ENCODE results near the gene CTNNBL1.

The CTNNBL1 gene

DNA sequence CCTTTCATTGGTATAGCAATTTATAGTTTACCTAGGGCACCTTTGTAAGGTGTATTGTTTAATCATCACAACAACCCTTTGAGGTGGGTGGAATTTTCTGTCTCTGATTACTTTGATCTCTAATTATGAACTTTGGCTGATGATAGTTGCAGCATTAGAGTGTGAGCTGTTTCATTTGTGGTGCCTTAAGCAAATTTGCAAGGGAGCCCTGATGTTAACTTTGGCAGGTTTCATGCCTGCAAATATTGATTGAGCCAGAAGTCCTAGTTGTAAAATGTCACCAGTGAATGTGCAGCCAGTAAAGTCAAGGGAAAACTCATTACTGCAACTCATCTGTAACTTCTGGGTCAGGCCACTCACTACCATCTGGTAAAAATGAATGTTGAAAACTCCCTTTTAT lies 29.8 kb downstream of the CTNNBL1 start:
- H3K4me3 ChIP-seq (replicated peaks; ENCODE audit: low read depth, low read length), result no peak overlapping the region
- no peak for DNase-seq (ENCODE audit: extremely low read depth, insufficient read length)
- H3K27me3 ChIP-seq (replicated peaks; ENCODE audit: control insufficient read depth, insufficient read depth, low read length), result no peaks in the 10 kb centered on the region
- peaks cover under 1% of the 10 kb centered on the region; the same call in 1 of the 2 replicates for H3K36me3 ChIP-seq (ENCODE audit: control insufficient read depth, insufficient read depth, low read length)
- TF ChIP-seq, protein P1, sequence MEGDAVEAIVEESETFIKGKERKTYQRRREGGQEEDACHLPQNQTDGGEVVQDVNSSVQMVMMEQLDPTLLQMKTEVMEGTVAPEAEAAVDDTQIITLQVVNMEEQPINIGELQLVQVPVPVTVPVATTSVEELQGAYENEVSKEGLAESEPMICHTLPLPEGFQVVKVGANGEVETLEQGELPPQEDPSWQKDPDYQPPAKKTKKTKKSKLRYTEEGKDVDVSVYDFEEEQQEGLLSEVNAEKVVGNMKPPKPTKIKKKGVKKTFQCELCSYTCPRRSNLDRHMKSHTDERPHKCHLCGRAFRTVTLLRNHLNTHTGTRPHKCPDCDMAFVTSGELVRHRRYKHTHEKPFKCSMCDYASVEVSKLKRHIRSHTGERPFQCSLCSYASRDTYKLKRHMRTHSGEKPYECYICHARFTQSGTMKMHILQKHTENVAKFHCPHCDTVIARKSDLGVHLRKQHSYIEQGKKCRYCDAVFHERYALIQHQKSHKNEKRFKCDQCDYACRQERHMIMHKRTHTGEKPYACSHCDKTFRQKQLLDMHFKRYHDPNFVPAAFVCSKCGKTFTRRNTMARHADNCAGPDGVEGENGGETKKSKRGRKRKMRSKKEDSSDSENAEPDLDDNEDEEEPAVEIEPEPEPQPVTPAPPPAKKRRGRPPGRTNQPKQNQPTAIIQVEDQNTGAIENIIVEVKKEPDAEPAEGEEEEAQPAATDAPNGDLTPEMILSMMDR (IDR thresholded peaks at IDR 0.05; ENCODE audit: insufficient read depth, low read length, poor library complexity, severe bottlenecking), result no peak

DNA sequence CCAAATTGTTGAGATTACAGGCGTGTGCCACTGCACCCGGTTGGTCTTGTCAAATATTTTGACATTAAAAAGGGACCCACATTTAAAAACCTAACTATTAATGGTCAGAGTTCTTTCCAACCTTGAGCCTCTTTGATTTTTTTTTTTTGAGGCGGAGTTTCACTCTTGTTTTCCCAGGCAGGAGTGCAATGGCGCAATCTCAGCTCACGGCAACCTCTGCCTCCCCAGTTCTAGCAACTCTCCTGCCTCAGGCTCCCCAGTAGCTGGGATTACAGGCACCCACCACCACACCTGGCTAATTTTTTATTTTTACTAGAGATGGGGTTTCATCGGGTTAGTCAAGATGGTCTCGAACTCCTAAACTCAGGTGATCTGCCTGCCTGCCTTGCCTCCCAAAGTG lies 31.3 kb downstream of the CTNNBL1 start:
- TF ChIP-seq, protein P1 (IDR thresholded peaks at IDR 0.05; ENCODE audit: insufficient read depth, low read length, poor library complexity, severe bottlenecking), result no peak
- no peaks in the 10 kb centered on the region for H3K36me3 ChIP-seq (ENCODE audit: control insufficient read depth, insufficient read depth, low read length)
- H3K4me3 ChIP-seq (replicated peaks; ENCODE audit: low read depth, low read length), result no peak overlapping the region

DNA sequence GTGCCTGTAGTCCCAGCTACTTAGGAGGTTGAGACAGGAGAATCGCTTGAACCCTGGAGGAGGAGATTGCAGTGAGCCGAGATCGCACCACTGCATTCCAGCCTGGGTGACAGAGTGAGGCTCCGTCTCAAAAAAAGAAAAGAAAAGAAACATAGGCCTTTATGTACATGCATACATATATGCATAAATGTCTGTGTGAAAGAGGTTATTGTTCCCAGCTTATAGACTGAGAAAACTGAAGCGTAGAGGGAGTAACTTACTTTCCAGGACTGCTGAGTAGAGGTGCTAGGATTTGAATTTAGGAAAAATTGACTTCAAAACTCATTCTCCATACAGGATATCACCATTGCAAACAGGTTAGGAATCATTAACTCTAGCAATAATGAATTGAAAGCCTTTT lies 32.0 kb downstream of the CTNNBL1 start:
- no peak overlapping the region for H3K4me3 ChIP-seq (replicated peaks; ENCODE audit: low read depth, low read length)
- no peaks in the 10 kb centered on the region for H3K36me3 ChIP-seq (ENCODE audit: control insufficient read depth, insufficient read depth, low read length)
- no peaks in the 10 kb centered on the region for H3K27me3 ChIP-seq (replicated peaks; ENCODE audit: control insufficient read depth, insufficient read depth, low read length)
- TF ChIP-seq, protein P1 (IDR thresholded peaks at IDR 0.05; ENCODE audit: insufficient read depth, low read length, poor library complexity, severe bottlenecking), result no peak
- no peak for DNase-seq (ENCODE audit: extremely low read depth, insufficient read length)

More for the DNA sequence above, 31.3 kb downstream of the CTNNBL1 start:
- H3K27me3 ChIP-seq (replicated peaks; ENCODE audit: control insufficient read depth, insufficient read depth, low read length), result no peaks in the 10 kb centered on the region
- DNase-seq (ENCODE audit: extremely low read depth, insufficient read length), result no peak

DNA sequence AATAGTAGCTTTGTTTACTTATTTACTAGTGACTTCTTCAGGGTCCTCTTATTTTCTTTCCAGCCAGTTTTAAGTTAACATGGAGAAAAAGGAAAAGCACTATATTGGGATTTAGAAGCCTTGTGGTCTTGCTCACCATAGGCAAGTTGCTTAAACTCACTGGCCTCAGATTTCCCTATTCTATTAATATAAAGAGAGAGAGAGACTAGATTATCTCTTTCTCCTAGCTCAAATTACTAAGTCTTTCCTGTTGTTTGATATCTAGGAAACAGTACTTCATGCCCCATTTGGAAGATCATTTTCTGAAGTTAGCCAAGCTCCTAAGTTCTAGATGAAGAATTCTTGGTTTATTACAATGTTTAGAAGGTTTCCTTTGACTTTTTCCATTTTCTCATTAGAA lies 32.5 kb downstream of the CTNNBL1 start:
- DNase-seq (ENCODE audit: extremely low read depth, insufficient read length), result no peak
- Histone ChIP-seq H3K27me3 (replicated peaks; ENCODE audit: control insufficient read depth, insufficient read depth, low read length) (no peaks in the 10 kb centered on the region), H3K4me3 (replicated peaks; ENCODE audit: low read depth, low read length) (no peak overlapping the region), H3K36me3 (ENCODE audit: control insufficient read depth, insufficient read depth, low read length) (no peaks in the 10 kb centered on the region)
- TF ChIP-seq, protein P1 (IDR thresholded peaks at IDR 0.05; ENCODE audit: insufficient read depth, low read length, poor library complexity, severe bottlenecking), result no peak

DNA sequence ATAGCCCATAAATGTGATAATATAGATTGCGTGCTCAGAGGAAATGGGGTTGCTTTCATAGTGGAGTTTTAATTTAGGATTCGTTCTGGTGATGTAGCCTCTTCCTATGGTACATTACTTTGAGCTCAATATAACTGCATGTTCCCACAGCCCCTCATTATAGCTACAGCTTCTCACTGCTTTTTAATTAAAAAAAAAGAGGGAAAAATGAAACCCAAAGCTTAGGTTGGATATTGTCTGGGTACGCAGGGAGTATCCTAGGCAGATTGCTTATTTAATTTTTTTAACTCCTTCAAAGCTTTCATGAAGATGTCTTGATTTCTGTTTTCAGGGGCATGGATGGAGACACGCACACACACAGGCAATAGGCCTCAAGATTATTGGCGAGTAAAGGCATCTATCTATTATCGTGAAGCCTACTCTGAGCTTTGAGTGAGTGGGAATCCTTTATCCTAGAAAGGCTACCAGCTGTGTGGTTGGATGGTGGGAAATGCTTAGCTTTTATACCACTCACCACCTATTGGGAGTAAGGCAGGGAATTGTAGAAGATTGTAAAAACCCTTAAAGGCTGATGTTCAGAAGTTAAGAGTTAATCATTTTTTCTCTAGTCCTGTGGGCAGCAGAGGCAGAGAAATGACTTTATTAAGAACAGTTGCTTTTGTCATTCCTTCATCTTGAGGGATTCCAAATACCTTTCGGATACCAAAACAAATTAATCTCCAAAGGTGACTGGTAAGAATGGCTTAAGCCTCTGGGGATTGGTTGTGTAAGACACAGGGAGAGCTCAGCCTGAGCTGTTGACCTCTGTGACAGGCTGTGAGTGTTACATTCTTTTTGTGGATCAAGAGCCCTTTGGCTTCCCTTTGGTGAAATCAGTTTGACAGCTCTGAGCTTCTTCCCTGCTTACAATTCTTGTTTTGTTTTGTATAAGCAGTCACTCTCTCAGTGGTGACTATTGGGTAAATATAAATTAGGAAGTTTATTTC lies 33.4 kb downstream of the CTNNBL1 start:
- no peak for DNase-seq (ENCODE audit: extremely low read depth, insufficient read length)
- TF ChIP-seq, protein P1 (IDR thresholded peaks at IDR 0.05; ENCODE audit: insufficient read depth, low read length, poor library complexity, severe bottlenecking), result no peak
- no peaks in the 10 kb centered on the region for H3K36me3 ChIP-seq (ENCODE audit: control insufficient read depth, insufficient read depth, low read length)
- no peaks in the 10 kb centered on the region for H3K27me3 ChIP-seq (replicated peaks; ENCODE audit: control insufficient read depth, insufficient read depth, low read length)
- no peak overlapping the region for H3K4me3 ChIP-seq (replicated peaks; ENCODE audit: low read depth, low read length)

All from GM06990 (cell line).